SK-N-DZ (cell line): ENCODE data around the gene METTL17.

Experiments
- DNase-seq: peaks from one replicate; pipeline ENCODE4 v3.0.0-alpha.2; 2015; ENCODE audit warnings: low spot score
- small RNA-seq, 2 experiments: library from RNA; depleted of rRNA; stranded (forward); fragments of <200 nt; gene quantifications; one replicate each; pipeline ENCODE3, GENCODE V24; 2014

Gene METTL17

DNA sequence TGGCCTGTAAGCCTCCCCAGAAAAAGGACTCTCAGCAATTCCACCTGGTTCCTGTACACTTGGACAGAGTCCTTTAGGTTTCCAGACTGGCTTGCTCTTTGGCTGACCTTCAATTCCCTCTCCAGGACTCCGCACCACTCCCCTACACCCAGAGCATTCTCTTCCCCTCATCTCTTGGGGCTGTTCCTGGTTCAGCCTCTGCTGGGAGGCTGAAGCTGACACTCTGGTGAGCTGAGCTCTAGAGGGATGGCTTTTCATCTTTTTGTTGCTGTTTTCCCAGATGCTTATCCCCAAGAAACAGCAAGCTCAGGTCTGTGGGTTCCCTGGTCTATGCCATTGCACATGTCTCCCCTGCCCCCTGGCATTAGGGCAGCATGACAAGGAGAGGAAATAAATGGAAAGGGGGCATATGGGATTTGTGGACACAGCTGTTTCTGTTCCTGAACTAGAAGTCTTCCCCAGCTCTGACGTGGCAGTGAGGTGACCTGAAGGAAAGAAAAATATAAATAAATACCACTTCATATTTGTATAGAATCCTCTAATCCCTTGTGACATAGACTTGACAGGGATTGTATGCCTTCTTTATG lies 53.7 kb downstream of the METTL17 start:
- no peak for DNase-seq

GRCh38 chr14:21043974-21044618 lies 54.3 kb downstream of the METTL17 start:
- peak; percentile 69 for DNase-seq

Small RNAs within 50 kb of the gene (small RNA-seq; reads per million reads assigned to genes)
- 0 reads per million in 2 experiments for gene RN7SL189P
